MM.1S (cell line): ENCODE measurements around the gene SOWAHD.

Experiments
- DNase-seq: peaks from one replicate; pipeline ENCODE4 v3.0.0-alpha.2; 2015
- H2AFZ ChIP-seq: fragments of 300-600 bp; sonication (generic); 2 replicates; pipeline ENCODE4 v1.6.0; 2016; ENCODE audit warnings: antibody characterized with exemption, low read length
- H3F3A ChIP-seq: fragments of 300-600 bp; sonication (generic); 2 replicates; pipeline ENCODE4 v1.6.1; 2016; ENCODE audit warnings: mild to moderate bottlenecking, antibody characterized with exemption, low read length, moderate library complexity, mixed read lengths; ENCODE audit not compliant: insufficient read depth
- H3K27ac ChIP-seq: fragments of 300-600 bp; sonication (generic); 2 replicates; pipeline ENCODE4 v1.5.1; 2016; ENCODE audit warnings: mild to moderate bottlenecking, low read length
- H3K27me3 ChIP-seq: fragments of 300-600 bp; sonication (generic); replicated peaks from 2 replicates; pipeline ENCODE4 v1.6.0; 2016; ENCODE audit warnings: low read length; ENCODE audit not compliant: insufficient read depth
- H3K36me3 ChIP-seq: fragments of 300-600 bp; sonication (generic); replicated peaks from 2 replicates; pipeline ENCODE4 v1.6.1; 2016; ENCODE audit warnings: mild to moderate bottlenecking, low read length, mixed read lengths; ENCODE audit not compliant: insufficient read depth
- H3K4me1 ChIP-seq: fragments of 300-600 bp; sonication (generic); 2 replicates; pipeline ENCODE4 v1.6.1; 2016; ENCODE audit warnings: low read length, mixed read lengths
- H3K4me2 ChIP-seq: fragments of 300-600 bp; sonication (generic); 2 replicates; pipeline ENCODE4 v1.6.0; 2016; ENCODE audit warnings: low read depth, low read length
- H3K4me3 ChIP-seq: fragments of 300-600 bp; sonication (generic); 2 replicates; pipeline ENCODE4 v1.5.1; 2016; ENCODE audit warnings: low read length, mixed read lengths
- H3K79me2 ChIP-seq: fragments of 300-600 bp; sonication (generic); 2 replicates; pipeline ENCODE4 v1.6.1; 2016; ENCODE audit warnings: mixed run types, low read length, mixed read lengths
- H3K9ac ChIP-seq: fragments of 300-600 bp; sonication (generic); 2 replicates; pipeline ENCODE4 v1.6.1; 2016; ENCODE audit warnings: low read length, mixed read lengths
- H3K9me2 ChIP-seq: fragments of 300-600 bp; sonication (generic); replicated peaks from 2 replicates; pipeline ENCODE4 v1.6.1; 2016; ENCODE audit warnings: mild to moderate bottlenecking, low read length, mixed read lengths; ENCODE audit not compliant: insufficient read depth
- H3K9me3 ChIP-seq: fragments of 300-600 bp; sonication (generic); replicated peaks from 2 replicates; pipeline ENCODE4 v1.6.1; 2016; ENCODE audit warnings: mild to moderate bottlenecking, low read length, mixed read lengths; ENCODE audit not compliant: insufficient read depth
- H4K20me1 ChIP-seq: fragments of 300-600 bp; sonication (generic); 2 replicates; pipeline ENCODE4 v1.6.1; 2016; ENCODE audit warnings: mild to moderate bottlenecking, low read length, moderate library complexity, mixed read lengths; ENCODE audit not compliant: insufficient read depth
- EZH2 ChIP-seq: fragments of 300-600 bp; sonication (generic); optimal IDR thresholded peaks from 2 replicates; pipeline ENCODE3; 2017; ENCODE audit warnings: low read depth, mild to moderate bottlenecking, antibody characterized with exemption, low read length, mixed read lengths
- EZH2phosphoT487 ChIP-seq: fragments of 300-600 bp; sonication (generic); IDR thresholded peaks from 2 replicates; pipeline ENCODE4 v1.6.1; 2018; ENCODE audit warnings: antibody characterized with exemption, low read length
- TF ChIP-seq, protein P1 (sequence below): fragments of 300-600 bp; sonication (generic); IDR thresholded peaks from 2 replicates; pipeline ENCODE4 v1.5.1; 2016; ENCODE audit warnings: antibody characterized with exemption, low read length, mixed read lengths

The SOWAHD gene

GRCh38 chrX:119757979-119758730 is at the start of gene SOWAHD:
Gene SOWAHD (plus strand): TSS chrX:119758588. CDS start chrX:119758668, 80 bp downstream.
- peak within 1 kb of the TSS; percentile 37; the same call in 1 of the 2 replicates for H3K27ac ChIP-seq
- H3F3A ChIP-seq, result peaks cover 33% of the 10 kb centered on the region
- TF ChIP-seq EZH2 (no peak), EZH2phosphoT487 (no peak)
- TF ChIP-seq, protein P1, sequence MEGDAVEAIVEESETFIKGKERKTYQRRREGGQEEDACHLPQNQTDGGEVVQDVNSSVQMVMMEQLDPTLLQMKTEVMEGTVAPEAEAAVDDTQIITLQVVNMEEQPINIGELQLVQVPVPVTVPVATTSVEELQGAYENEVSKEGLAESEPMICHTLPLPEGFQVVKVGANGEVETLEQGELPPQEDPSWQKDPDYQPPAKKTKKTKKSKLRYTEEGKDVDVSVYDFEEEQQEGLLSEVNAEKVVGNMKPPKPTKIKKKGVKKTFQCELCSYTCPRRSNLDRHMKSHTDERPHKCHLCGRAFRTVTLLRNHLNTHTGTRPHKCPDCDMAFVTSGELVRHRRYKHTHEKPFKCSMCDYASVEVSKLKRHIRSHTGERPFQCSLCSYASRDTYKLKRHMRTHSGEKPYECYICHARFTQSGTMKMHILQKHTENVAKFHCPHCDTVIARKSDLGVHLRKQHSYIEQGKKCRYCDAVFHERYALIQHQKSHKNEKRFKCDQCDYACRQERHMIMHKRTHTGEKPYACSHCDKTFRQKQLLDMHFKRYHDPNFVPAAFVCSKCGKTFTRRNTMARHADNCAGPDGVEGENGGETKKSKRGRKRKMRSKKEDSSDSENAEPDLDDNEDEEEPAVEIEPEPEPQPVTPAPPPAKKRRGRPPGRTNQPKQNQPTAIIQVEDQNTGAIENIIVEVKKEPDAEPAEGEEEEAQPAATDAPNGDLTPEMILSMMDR, result no peak
- no peaks in the 10 kb centered on the region for H3K36me3 ChIP-seq
- H3K9ac ChIP-seq, result peak within 1 kb of the TSS; percentile 60; the same call in 1 of the 2 replicates
- H2AFZ ChIP-seq, result peak within 1 kb of the TSS; percentile 81
- H3K4me3 ChIP-seq, result peak within 1 kb of the TSS; percentile 67
- DNase-seq, result peak; percentile 52
- no peaks in the 10 kb centered on the region for H3K79me2 ChIP-seq
- H3K9me2 ChIP-seq, result no peaks in the 10 kb centered on the region
- H3K9me3 ChIP-seq, result no peaks in the 10 kb centered on the region
- H3K4me2 ChIP-seq, result peak within 1 kb of the TSS; percentile 60
- no peaks in the 10 kb centered on the region for H4K20me1 ChIP-seq
- no peaks in the 10 kb centered on the region for H3K27me3 ChIP-seq
- H3K4me1 ChIP-seq, result peaks cover 48% of the 10 kb centered on the region

DNA sequence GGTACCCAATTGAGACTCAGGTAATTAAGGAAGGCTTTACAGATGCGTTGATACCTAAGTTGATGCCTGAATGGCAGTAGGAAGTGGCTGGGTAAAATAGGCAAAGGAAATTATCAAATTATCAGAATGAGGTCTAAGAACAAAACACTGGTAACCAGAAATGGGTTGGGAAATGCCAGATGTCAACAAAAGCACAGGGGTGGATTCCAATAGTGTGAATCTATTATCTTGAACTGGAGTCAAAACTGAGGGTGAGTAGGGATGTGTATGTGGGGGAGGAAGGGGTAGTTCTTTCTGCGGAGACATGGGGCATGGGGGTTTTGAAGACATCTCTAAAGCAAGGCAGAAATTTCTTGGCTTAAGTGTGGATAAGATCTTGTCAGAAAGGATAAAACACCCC is 49.5 kb upstream of the SOWAHD start:
- H3K4me1 ChIP-seq, result no peaks in the 10 kb centered on the region
- DNase-seq, result no peak
- H4K20me1 ChIP-seq, result no peaks in the 10 kb centered on the region
- H3K4me2 ChIP-seq, result no peak overlapping the region
- no peaks in the 10 kb centered on the region for H3K9me3 ChIP-seq
- no peaks in the 10 kb centered on the region for H3K79me2 ChIP-seq
- no peaks in the 10 kb centered on the region for H3K36me3 ChIP-seq
- H3F3A ChIP-seq, result no peaks in the 10 kb centered on the region
- no peak overlapping the region for H3K4me3 ChIP-seq
- no peak for TF ChIP-seq EZH2
- TF ChIP-seq EZH2phosphoT487, result no peak
- TF ChIP-seq, protein P1, result no peak
- no peak overlapping the region for H3K27ac ChIP-seq
- H3K9me2 ChIP-seq, result no peaks in the 10 kb centered on the region
- no peaks in the 10 kb centered on the region for H3K27me3 ChIP-seq
- H3K9ac ChIP-seq, result no peak overlapping the region
- no peak overlapping the region for H2AFZ ChIP-seq

DNA sequence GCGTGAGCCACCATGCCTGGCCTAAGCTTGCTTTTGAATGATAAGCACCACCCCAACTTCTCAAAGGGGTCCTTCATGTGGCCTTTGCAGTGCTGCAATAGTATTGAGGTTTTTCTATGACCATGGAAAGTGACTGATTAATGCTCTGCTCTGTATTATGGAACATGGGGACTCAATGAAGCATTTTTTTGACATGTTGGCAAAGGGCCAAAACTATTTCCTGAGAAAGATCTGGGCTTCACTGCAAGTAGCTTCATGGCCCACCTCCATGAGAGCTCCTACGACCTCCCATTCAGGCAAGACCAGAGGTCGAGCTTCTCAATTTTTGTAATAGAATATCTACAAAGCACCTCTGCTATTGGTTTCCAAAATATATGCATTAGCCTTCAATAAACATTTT is 48.8 kb upstream of the SOWAHD start:
- no peak for TF ChIP-seq EZH2phosphoT487
- no peak for TF ChIP-seq EZH2
- TF ChIP-seq, protein P1, result no peak
- H3K4me3 ChIP-seq, result no peak overlapping the region
- H3K79me2 ChIP-seq, result no peaks in the 10 kb centered on the region
- no peak overlapping the region for H3K4me2 ChIP-seq
- H3K9me2 ChIP-seq, result no peaks in the 10 kb centered on the region
- H3K36me3 ChIP-seq, result no peaks in the 10 kb centered on the region
- no peak overlapping the region for H3K27ac ChIP-seq
- H2AFZ ChIP-seq, result no peak overlapping the region
- H3F3A ChIP-seq, result no peaks in the 10 kb centered on the region
- no peaks in the 10 kb centered on the region for H3K4me1 ChIP-seq
- DNase-seq, result no peak
- H3K9me3 ChIP-seq, result no peaks in the 10 kb centered on the region
- no peak overlapping the region for H3K9ac ChIP-seq
- H4K20me1 ChIP-seq, result no peaks in the 10 kb centered on the region
- no peaks in the 10 kb centered on the region for H3K27me3 ChIP-seq
